ENCODE results near the gene TRAFD1. TPM values are rescaled to one million over a fixed set of nuclear protein-coding genes. Genes with fewer than 3 reads are reported as not detected.

The TRAFD1 gene
- total RNA-seq (2022), result 23.4 and 29.7 TPM in 2 replicates
- percentile 65 among the genes with signal in this experiment for Bru-seq, nascent RNA
- percentile 73 among the genes with signal in this experiment for BruChase-seq, experiment 1, labeled RNA remaining after a 6-hour chase
- BruChase-seq, experiment 2, labeled RNA remaining after a 2-hour chase, result percentile 70 among the genes with signal in this experiment
- long read RNA-seq, transcript TRAFD1-202 (12 exons, 2,697 nt), result major isoform, 63 of 80 reads
- long read RNA-seq, partial matches to known transcripts, result 2 of 80 reads
- long read RNA-seq, other reads (novel, unspliced or antisense), result 14 of 80 reads

DNA sequence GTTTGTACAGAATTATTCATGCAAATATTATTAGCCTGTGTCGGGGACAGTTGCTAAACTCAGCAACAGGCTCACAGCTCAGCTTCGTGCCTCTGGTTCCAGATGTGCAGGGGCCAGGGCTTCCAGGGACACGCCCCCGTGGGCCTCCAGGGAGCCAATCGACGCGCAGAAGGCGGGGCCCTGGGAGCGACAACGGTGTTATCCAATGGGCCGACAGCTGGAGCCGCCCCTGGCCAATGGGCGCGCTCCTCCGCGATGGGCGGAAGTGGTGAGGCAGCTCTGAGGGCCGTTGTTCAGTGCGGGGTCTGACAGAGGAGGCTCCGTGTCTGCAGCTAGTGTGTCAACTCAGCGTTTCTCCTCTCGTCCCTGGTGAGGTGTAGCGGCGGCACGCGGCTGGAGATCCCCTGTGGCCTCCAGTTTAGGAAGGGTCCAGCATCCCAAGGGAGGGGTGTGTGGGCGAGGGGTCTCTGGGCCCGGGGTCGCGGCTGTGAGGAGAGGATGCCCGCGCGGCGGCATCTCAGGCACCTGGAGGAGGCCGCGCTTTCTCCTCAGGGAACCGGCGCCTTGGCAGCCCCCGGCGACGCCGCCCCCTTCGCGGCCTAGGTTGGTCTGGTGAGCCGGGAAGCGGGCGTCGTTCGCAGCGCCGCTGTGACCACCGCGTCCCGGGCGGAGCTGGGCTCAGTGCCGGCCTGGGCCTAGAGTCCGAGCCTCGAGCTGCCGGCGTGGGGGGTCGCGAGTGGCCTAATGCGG is at the start of gene TRAFD1:
TSS of gene TRAFD1 (plus strand) at position 311 of the 750 bp plus-strand sequence. CDS start 4,963 bp downstream, outside the sequence.
- no peaks in the 10 kb centered on the region for H3K36me3 Mint-ChIP-seq (ENCODE audit: insufficient read depth, unreplicated experiment)
- ChIA-PET POLR2A (interaction anchor here (0.6 to 15.7 kb wide), 18 partner anchors 10 to 284 kb away, joined by 3 to 530 read pairs (median 4); partner anchors contain the start of genes ERP29 and NAA25), CTCF (interaction anchor here (1.9 to 9.6 kb wide), 2 partner anchors 12 to 17 kb away, joined by 7 to 95 read pairs; partner anchors contain the start of gene NAA25)
- peaks cover 19% of the 10 kb centered on the region for H3K4me1 Mint-ChIP-seq (ENCODE audit: insufficient read depth, unreplicated experiment)
- intact Hi-C loops (cut with micrococcal nuclease), result no loop called here
- DNase-seq (ENCODE audit: unreplicated experiment), result peak; percentile 97
- TSS peak; percentile 62 for BruUV-seq (replicated peaks)
- TF ChIP-seq CTCF (IDR thresholded peaks at IDR 0.05; ENCODE audit: unreplicated experiment), result no peak
- peak within 1 kb of the TSS; percentile 61 for H3K27ac Mint-ChIP-seq (ENCODE audit: low read depth, unreplicated experiment)
- H3K27me3 Mint-ChIP-seq (ENCODE audit: insufficient read depth, unreplicated experiment), result no peaks in the 10 kb centered on the region
- H3K4me3 Mint-ChIP-seq (ENCODE audit: unreplicated experiment), result peak within 1 kb of the TSS; percentile 79
- H3K9me3 Mint-ChIP-seq (ENCODE audit: unreplicated experiment), result no peaks in the 10 kb centered on the region

GRCh38 chr12:112087055-112087850 is 38.1 kb upstream of the TRAFD1 start:
- H3K27me3 Mint-ChIP-seq (ENCODE audit: insufficient read depth, unreplicated experiment), result no peaks in the 10 kb centered on the region
- no peak for DNase-seq (ENCODE audit: unreplicated experiment)
- CTCF ChIA-PET, result interaction anchor here (0.6 to 0.8 kb wide), 6 partner anchors 15 to 1486 kb away, joined by 3 to 5 read pairs (median 4); no protein-coding TSS in a partner anchor
- peak; percentile 6 for TF ChIP-seq CTCF (IDR thresholded peaks at IDR 0.05; ENCODE audit: unreplicated experiment)
- intact Hi-C loops (cut with micrococcal nuclease), result no loop called here
- peaks cover 12% of the 10 kb centered on the region for H3K4me1 Mint-ChIP-seq (ENCODE audit: insufficient read depth, unreplicated experiment)
- no peak overlapping the region for H3K27ac Mint-ChIP-seq (ENCODE audit: low read depth, unreplicated experiment)
- POLR2A ChIA-PET, result interaction anchor here (0.6 to 1.3 kb wide), 6 partner anchors 10 to 75 kb away, joined by 3 to 5 read pairs (median 3); partner anchors contain the start of gene NAA25
- no peak overlapping the region for H3K4me3 Mint-ChIP-seq (ENCODE audit: unreplicated experiment)
- H3K36me3 Mint-ChIP-seq (ENCODE audit: insufficient read depth, unreplicated experiment), result peaks cover 88% of the 10 kb centered on the region
- no TSS peak for BruUV-seq (replicated peaks)
- H3K9me3 Mint-ChIP-seq (ENCODE audit: unreplicated experiment), result no peaks in the 10 kb centered on the region

DNA sequence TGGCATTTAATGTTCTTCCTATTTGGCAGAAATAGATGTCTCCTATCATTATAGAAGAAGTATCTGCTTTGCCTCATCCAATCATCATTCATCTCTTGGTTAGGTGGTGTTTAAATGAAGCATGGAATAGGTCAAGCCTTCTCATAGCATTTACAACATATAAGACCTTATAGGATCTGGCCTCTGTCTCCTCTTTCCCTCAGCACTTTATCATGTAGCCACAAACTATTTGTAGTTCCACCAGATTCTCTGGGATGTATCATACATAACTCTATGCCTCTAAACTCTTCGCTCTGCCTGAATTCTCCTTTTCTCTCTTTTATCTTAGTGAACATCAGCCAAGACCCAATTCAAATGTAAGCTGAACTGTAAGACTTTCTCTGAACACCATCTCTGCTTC is 37.5 kb upstream of the TRAFD1 start:
- no peak for DNase-seq (ENCODE audit: unreplicated experiment)
- Mint-ChIP-seq H3K4me1 (ENCODE audit: insufficient read depth, unreplicated experiment) (peaks cover 12% of the 10 kb centered on the region), H3K4me3 (ENCODE audit: unreplicated experiment) (no peak overlapping the region), H3K27me3 (ENCODE audit: insufficient read depth, unreplicated experiment) (no peaks in the 10 kb centered on the region), H3K9me3 (ENCODE audit: unreplicated experiment) (no peaks in the 10 kb centered on the region), H3K27ac (ENCODE audit: low read depth, unreplicated experiment) (no peak overlapping the region), H3K36me3 (ENCODE audit: insufficient read depth, unreplicated experiment) (peaks cover 88% of the 10 kb centered on the region)
- TSS peak; percentile 3 for BruUV-seq (replicated peaks)
- ChIA-PET CTCF (interaction anchor here (1.2 kb wide), 1 partner anchor 20 kb away, joined by 3 read pairs; no protein-coding TSS in a partner anchor), POLR2A (interaction anchor here (1.3 kb wide), 4 partner anchors 9 to 25 kb away, joined by 3 to 5 read pairs (median 4); partner anchors contain the start of gene NAA25)
- TF ChIP-seq CTCF (IDR thresholded peaks at IDR 0.05; ENCODE audit: unreplicated experiment), result no peak
- intact Hi-C loops (cut with micrococcal nuclease), result no loop called here
